ENCODE measurements around the gene AKAP12.

GRCh38 chr6:151403919-151404308, 164.1 kb downstream of the AKAP12 start:
- no peak for TF ChIP-seq CTCF (IDR thresholded peaks at IDR 0.05)
- no peak for TF ChIP-seq POLR2A (IDR thresholded peaks at IDR 0.05)
